GM19351 (cell line): ENCODE measurements around the gene PLXDC1.

Experiments used
- ATAC-seq: cut with Tn5 transposase; IDR thresholded peaks from one replicate; pipeline ENCODE4 v1.9.1; 2021; ENCODE audit warnings: mild to moderate bottlenecking, moderate library complexity; ENCODE audit not compliant: unreplicated experiment

PLXDC1 gene

GRCh38 chr17:39099663-39100286 lies 51.7 kb downstream of the PLXDC1 start:
- no peak for ATAC-seq

GRCh38 chr17:39098588-39098987 lies 52.8 kb downstream of the PLXDC1 start:
- no peak for ATAC-seq

GRCh38 chr17:39097537-39097936 lies 53.9 kb downstream of the PLXDC1 start:
- ATAC-seq, result no peak

GRCh38 chr17:39097150-39097519 lies 54.3 kb downstream of the PLXDC1 start:
- no peak for ATAC-seq

- ATAC-seq, result no peak
These were observed 54.8 kb downstream of the PLXDC1 start for GRCh38 chr17:39096508-39097149.

GRCh38 chr17:39095309-39095686 lies 56.1 kb downstream of the PLXDC1 start:
- ATAC-seq, result no peak

- ATAC-seq, result no peak
These were observed 56.7 kb downstream of the PLXDC1 start for GRCh38 chr17:39094607-39095308.

- ATAC-seq, result no peak
These were observed 58.7 kb downstream of the PLXDC1 start for GRCh38 chr17:39092692-39093230.

- no peak for ATAC-seq
These were observed 60.4 kb downstream of the PLXDC1 start for GRCh38 chr17:39090908-39091665.

GRCh38 chr17:39090400-39090799 lies 61.0 kb downstream of the PLXDC1 start:
- ATAC-seq, result no peak

GRCh38 chr17:39084558-39084957 lies 66.9 kb downstream of the PLXDC1 start:
- ATAC-seq, result no peak

GRCh38 chr17:39083270-39083669 lies 68.2 kb downstream of the PLXDC1 start:
- no peak for ATAC-seq

GRCh38 chr17:39082482-39082881 lies 69.0 kb downstream of the PLXDC1 start:
- no peak for ATAC-seq

GRCh38 chr17:39081851-39082250 lies 69.6 kb downstream of the PLXDC1 start:
- no peak for ATAC-seq

GRCh38 chr17:39080421-39081078 lies 70.9 kb downstream of the PLXDC1 start:
- ATAC-seq, result no peak

- ATAC-seq, result no peak
These were observed 71.6 kb downstream of the PLXDC1 start for GRCh38 chr17:39079836-39080235.

GRCh38 chr17:39077866-39078265 lies 73.6 kb downstream of the PLXDC1 start:
- ATAC-seq, result no peak

- no peak for ATAC-seq
These were observed 74.2 kb downstream of the PLXDC1 start for GRCh38 chr17:39077252-39077651.

GRCh38 chr17:39074676-39075075 lies 76.8 kb downstream of the PLXDC1 start:
- no peak for ATAC-seq

- ATAC-seq, result no peak
These were observed 77.5 kb downstream of the PLXDC1 start for GRCh38 chr17:39073916-39074315.

GRCh38 chr17:39073353-39073752 lies 78.1 kb downstream of the PLXDC1 start:
- no peak for ATAC-seq
